Fibroblast of pulmonary artery (primary cell): ENCODE results near the gene PTPN22.

Source experiments
- DNase-seq: peaks from one replicate; pipeline ENCODE4 v3.0.0-alpha.2; 2010; ENCODE audit warnings: low read depth
- H3K4me3 ChIP-seq: replicated peaks from 2 replicates; pipeline ENCODE4 v1.5.1; 2011; ENCODE audit warnings: low read depth, mild to moderate bottlenecking, control low read depth, low read length, moderate library complexity
- CTCF ChIP-seq: IDR thresholded peaks from 2 replicates; pipeline ENCODE4 v1.5.1; 2011; ENCODE audit warnings: mild to moderate bottlenecking, control low read depth, low read length, inconsistent platforms; ENCODE audit errors: missing control alignments

PTPN22 gene

GRCh38 chr1:113899111-113899510 lies 27.6 kb upstream of the PTPN22 start:
- TF ChIP-seq CTCF, result no peak
- no peak for DNase-seq
- H3K4me3 ChIP-seq, result no peak overlapping the region

- DNase-seq, result no peak
- no peak overlapping the region for H3K4me3 ChIP-seq
- TF ChIP-seq CTCF, result no peak
Measured at GRCh38 chr1:113898241-113898814, 26.8 kb upstream of the PTPN22 start.

GRCh38 chr1:113895961-113896360 lies 24.4 kb upstream of the PTPN22 start:
- no peak for TF ChIP-seq CTCF
- DNase-seq, result no peak
- H3K4me3 ChIP-seq, result no peak overlapping the region

- TF ChIP-seq CTCF, result no peak
- H3K4me3 ChIP-seq, result no peak overlapping the region
- no peak for DNase-seq
Measured at GRCh38 chr1:113895098-113895497, 23.6 kb upstream of the PTPN22 start.

GRCh38 chr1:113893267-113893666 lies 21.8 kb upstream of the PTPN22 start:
- no peak overlapping the region for H3K4me3 ChIP-seq
- no peak for DNase-seq
- TF ChIP-seq CTCF, result no peak

- no peak overlapping the region for H3K4me3 ChIP-seq
- TF ChIP-seq CTCF, result no peak
- DNase-seq, result no peak
Measured at GRCh38 chr1:113891631-113892220, 20.2 kb upstream of the PTPN22 start.

GRCh38 chr1:113890816-113891215 lies 19.3 kb upstream of the PTPN22 start:
- TF ChIP-seq CTCF, result no peak
- H3K4me3 ChIP-seq, result no peak overlapping the region
- no peak for DNase-seq
